Neural crest cell (in vitro differentiated cells): ENCODE measurements around the gene CXXC5. TPM values are rescaled to one million over a fixed set of nuclear protein-coding genes. Genes with fewer than 3 reads are reported as not detected.

ENCODE experiments used
- total RNA-seq: library from RNA; stranded (reverse); gene quantifications from 2 replicates; pipeline ENCODE4 v1.2.1, GENCODE V29; 2021

Gene CXXC5
- total RNA-seq, 1 donor from 2014 or later, result 30.4 TPM

Other genes with a start within 250 kb of the CXXC5 start
- gene SPATA24, start 244.3 kb upstream of the CXXC5 start, total RNA-seq, result 15.2 and 16.1 TPM in 2 replicates
- 27.9 and 32.5 TPM in 2 replicates for gene DNAJC18, start 208.8 kb upstream of the CXXC5 start, total RNA-seq
- gene ECSCR, start 185.6 kb upstream of the CXXC5 start, total RNA-seq, result not detected in 2 replicates
- gene SMIM33, start 177.3 kb upstream of the CXXC5 start, total RNA-seq, result not detected in 2 replicates
- gene STING1, start 165.6 kb upstream of the CXXC5 start, total RNA-seq, result 0.23 and 0.49 TPM in 2 replicates
- gene UBE2D2, start 87.0 kb upstream of the CXXC5 start, total RNA-seq, result 165 and 166 TPM in 2 replicates
- 0.66 and 0.68 TPM in 2 replicates for gene PSD2, start 147.5 kb downstream of the CXXC5 start, total RNA-seq